SW 1271 (cell line): Measurements from ENCODE around the gene ZPBP2.
"Not testable (repeated sequence)": the region's sequence is repeated elsewhere in the genome, so short reads cannot be mapped to it uniquely, and the experiment has no call there.

Source experiments
- DNase-seq, 2 experiments: peaks; one replicate each; lab custom pipeline; 2025; lab: John Stamatoyannopoulos, UW

Gene ZPBP2

GRCh38 chr17:39855911-39856649, 11.9 kb upstream of the ZPBP2 start:
- not testable (repeated sequence) for DNase-seq

- no peak for DNase-seq
Observed at GRCh38 chr17:39861235-39861634, 6.8 kb upstream of the ZPBP2 start.

- no peak for DNase-seq
Observed at GRCh38 chr17:39863244-39863917, 4.6 kb upstream of the ZPBP2 start.

- no peak for DNase-seq
Observed at GRCh38 chr17:39863918-39864746, 3.9 kb upstream of the ZPBP2 start, which contains the start of gene IKZF3. TSS of gene IKZF3 (minus strand) at chr17:39864312. CDS start at chr17:39864126, 186 bp downstream.

- no peak for DNase-seq
Observed at GRCh38 chr17:39866013-39866730, 1.8 kb upstream of the ZPBP2 start.

GRCh38 chr17:39867084-39867879, 720 bp upstream of the ZPBP2 start:
- no peak for DNase-seq

GRCh38 chr17:39868554-39868942, 546 bp downstream of the ZPBP2 start:
- no peak for DNase-seq

- no peak for DNase-seq
Observed at GRCh38 chr17:39870776-39871175, 2.8 kb downstream of the ZPBP2 start.

- no peak for DNase-seq
Observed at GRCh38 chr17:39871801-39872200, 3.8 kb downstream of the ZPBP2 start.

- DNase-seq = no peak
Observed at GRCh38 chr17:39872751-39873150, 4.7 kb downstream of the ZPBP2 start.

- not testable (repeated sequence) for DNase-seq
Observed at GRCh38 chr17:39886102-39886501, 18.1 kb downstream of the ZPBP2 start.

GRCh38 chr17:39887078-39887477, 19.1 kb downstream of the ZPBP2 start:
- no peak for DNase-seq

GRCh38 chr17:39889200-39889599, 21.2 kb downstream of the ZPBP2 start:
- DNase-seq = no peak

GRCh38 chr17:39894681-39895376, 26.8 kb downstream of the ZPBP2 start:
- DNase-seq = no peak

- DNase-seq = no peak
Observed at GRCh38 chr17:39898088-39898487, 30.1 kb downstream of the ZPBP2 start.

- DNase-seq = no peak
Observed at GRCh38 chr17:39899215-39899614, 31.2 kb downstream of the ZPBP2 start.

GRCh38 chr17:39902027-39902426, 34.0 kb downstream of the ZPBP2 start:
- DNase-seq = not testable (repeated sequence)

GRCh38 chr17:39903158-39903884, 35.3 kb downstream of the ZPBP2 start:
- no peak for DNase-seq

- DNase-seq = no peak
Observed at GRCh38 chr17:39904990-39905288, 36.9 kb downstream of the ZPBP2 start.

GRCh38 chr17:39908789-39909352, 40.9 kb downstream of the ZPBP2 start:
- no peak for DNase-seq
